ENCODE data around the gene SH2D3A.

- TF ChIP-seq CTCF (IDR thresholded peaks at IDR 0.05) = no peak
- no peak for TF ChIP-seq POLR2A (IDR thresholded peaks at IDR 0.05)
Observed at GRCh38 chr19:6788896-6789295, 21.7 kb upstream of the SH2D3A start.
